GM19455 (cell line): ENCODE data around the gene DVL2.
"Not testable (repeated sequence)": the region's sequence is repeated elsewhere in the genome, so short reads cannot be mapped to it uniquely, and the experiment has no call there.

Experiments
- ATAC-seq: cut with Tn5 transposase; IDR thresholded peaks from one replicate; pipeline ENCODE4 v1.9.1; 2021; ENCODE audit not compliant: unreplicated experiment

Gene DVL2

DNA sequence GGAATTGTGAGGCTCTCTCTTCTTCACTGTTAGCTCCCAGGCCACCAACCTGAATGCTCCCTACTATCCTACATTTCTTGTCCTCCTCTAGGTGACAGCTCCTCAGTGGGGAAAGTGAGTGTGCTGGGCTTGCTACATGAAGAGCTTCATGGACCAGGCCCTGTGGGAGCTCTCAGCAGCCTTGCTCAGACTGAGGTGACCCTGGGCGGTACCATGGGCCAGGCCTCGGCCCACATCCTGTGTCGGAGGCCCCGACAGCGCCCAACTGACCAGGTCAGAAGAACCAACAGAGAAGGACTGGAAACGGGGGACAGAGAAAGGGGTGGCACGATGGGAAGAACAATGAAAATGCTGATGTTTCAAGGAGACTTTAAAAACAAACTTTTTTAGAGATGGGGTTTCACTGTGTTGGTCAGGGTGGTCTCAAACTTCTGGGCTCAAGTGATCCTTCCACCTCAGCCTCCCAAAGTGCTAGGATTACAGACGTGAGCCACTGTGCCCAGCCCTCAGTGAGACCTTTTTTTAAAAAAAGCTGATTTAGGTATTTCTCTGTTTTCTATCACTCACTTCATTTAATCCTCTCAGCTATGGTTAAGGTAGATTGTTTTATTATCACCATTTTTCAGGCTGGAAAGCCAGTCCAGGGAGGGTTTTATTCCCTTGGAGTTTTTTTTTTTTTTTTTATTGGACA, 22.6 kb upstream of the DVL2 start:
- no peak for ATAC-seq

DNA sequence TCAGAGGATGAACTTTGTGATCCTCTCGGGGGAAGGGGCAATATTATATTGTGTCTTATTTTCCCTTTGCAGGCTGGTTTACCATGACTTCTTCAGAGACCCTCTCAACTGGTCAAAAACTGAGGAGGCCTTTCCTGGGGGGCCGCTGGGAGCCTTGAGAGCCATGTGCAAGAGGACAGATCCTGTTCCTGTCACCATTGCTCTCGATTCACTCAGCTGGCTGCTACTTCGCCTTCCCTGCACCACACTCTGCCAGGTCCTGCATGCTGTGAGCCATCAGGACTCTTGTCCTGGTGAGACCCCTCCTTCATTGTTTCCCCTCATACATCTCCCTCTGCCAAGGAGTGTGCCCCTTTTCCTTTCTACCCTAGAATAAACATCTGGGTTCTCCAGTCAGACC, 20.2 kb upstream of the DVL2 start:
- no peak for ATAC-seq

DNA sequence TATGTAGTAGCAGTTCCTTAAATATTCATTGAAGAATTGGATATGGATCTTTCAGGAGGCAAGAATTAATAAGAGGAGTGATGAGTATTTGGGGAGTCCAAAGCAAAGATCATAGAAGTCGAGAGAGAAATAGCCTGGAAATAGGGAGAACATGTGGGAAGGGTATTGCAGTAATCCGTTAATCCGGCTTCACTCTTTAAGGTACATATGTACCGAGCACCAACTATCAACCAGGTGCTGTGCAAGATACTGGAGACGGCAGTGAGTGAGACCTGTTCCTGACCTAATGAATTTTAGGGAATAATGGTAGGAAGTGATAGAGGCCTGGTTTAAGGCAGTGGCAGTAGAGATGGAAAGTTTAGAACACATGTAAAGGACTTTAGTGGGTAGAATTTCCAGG, 18.8 kb upstream of the DVL2 start:
- no peak for ATAC-seq

DNA sequence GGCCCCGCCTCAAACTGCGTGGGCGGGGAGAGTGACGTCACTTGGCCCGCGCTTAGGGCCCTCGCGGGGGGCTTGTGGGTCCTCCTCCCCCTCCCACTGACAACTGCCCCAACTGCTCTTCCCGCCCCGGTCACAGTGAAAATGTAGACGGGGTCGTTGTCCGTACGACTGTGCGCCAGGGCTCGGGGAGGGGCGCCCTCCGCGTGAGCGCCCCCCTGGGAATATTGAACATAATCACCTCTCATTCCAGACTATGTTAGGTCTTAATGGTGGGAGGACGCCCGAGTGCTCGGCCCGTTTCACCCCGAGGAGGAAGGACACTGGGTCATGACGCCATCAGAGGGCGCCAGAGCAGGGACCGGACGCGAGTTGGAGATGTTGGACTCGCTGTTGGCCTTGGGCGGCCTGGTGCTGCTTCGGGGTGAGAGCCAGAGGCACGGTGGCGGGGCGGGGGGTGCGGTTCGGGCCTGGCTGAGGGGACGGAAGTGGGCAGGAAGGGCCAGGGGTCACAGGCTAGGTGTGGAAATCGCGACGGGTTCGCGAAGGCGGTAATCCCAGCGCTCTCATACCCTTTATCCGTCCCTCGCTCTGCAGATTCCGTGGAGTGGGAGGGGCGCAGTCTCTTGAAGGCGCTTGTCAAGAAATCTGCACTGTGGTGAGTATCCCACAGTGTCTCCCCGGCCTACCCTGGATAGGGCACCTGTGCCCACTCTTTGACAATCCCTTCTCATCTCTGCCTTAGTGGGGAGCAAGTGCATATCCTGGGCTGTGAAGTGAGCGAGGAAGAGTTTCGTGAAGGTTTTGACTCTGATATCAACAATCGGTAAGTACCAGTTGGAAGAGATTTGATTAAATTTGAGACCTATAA, 18.1 kb upstream of the DVL2 start, which contains the start of gene ELP5:
TSS of gene ELP5 (plus strand) at position 40 of the 868 bp plus-strand sequence. CDS start at position 376, 336 bp downstream.
- peak; percentile 40 for ATAC-seq

DNA sequence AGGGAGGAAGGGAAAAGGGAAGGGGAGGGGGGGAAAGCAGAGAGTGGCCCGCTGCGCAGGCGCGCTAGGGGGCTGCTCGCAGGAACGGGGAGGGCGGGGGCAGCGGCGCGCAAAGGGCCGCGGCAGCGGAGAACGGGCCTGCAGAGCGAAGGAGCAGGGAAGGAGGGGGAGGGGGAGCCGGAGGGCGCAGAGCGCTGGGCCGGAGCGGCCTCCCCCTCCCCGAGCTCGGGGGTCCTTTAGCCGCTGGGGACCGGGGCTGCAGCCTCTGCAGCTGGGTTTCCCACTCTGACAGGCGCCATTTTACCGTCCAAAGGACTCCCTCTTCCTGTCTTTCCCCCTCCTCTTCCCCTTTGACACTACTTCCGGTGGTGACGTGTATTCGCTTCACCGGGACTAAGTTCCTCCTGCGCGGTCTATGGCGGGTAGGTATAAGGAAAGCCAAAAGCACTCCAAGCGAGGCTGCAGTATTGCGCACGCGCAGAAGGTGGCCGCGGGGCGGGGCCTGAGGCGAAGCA, 17.4 kb upstream of the DVL2 start, which contains the start of gene CTDNEP1:
TSS of gene CTDNEP1 (minus strand) at position 74 of the 515 bp plus-strand sequence. CDS start 438 bp downstream, outside the sequence.
- ATAC-seq, result peak; percentile 86

DNA sequence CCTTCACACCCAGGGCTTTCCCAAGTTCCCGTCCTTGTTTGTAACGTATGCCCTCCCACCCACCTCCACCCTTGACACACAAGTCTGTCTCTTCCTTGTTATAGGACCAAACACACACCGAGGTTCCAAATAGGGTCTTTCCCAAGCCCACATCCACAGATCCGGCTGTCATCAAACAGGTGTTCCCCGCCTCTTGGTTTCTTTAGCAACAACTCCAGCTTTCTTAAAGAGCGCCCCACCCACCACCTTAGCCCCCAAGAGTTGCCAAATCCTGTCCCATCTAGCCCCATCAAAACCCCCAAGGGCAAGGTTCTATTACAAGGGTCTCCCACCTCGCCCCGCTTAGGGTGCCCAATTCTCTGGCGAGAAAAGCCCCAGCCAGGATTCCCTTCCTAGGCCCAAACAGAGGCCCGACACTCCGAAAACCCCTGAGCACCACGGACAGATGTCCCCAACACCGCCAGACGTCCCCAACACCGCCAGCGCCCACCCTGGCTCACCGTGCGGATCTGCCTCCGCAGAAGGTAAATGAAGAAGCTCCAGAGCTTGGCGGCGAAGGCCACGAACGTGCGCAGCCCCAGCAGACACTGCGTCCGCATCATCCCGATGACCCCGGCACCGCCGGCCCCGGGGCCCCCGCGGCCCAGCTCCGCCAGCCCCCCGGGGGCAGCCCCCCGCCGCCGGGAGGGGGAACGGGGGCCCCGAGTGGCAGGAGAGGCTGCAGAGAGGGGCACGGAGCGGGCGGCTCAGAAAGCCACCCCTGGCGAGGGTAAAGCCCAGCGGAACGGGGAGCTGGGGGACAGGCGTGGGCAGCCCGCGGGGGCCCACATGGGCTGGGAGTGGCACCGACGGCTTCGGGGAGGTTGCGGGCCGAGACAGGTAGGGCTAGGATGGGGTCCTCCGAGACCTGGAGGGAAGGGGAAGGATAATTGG, 16.6 kb upstream of the DVL2 start:
- ATAC-seq, result no peak

DNA sequence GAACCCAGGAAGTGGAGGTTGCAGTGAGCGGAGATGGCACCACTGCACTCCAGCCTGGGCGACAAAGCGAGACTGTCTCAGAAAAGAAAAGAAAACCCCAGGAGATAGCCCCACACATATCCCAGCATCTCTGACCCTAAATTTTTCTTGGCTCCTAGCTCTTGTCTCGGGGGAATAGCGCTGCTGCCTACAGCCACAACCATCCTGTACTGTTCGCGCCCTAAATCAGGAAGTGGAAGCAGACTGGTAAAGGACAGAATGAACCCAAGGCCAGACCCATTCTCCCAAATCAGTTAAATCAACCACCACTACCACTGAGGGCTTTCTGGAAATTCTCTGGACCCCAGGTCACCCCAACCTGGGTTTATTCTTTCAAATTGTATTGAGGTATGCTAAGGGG, 15.5 kb upstream of the DVL2 start:
- no peak for ATAC-seq

DNA sequence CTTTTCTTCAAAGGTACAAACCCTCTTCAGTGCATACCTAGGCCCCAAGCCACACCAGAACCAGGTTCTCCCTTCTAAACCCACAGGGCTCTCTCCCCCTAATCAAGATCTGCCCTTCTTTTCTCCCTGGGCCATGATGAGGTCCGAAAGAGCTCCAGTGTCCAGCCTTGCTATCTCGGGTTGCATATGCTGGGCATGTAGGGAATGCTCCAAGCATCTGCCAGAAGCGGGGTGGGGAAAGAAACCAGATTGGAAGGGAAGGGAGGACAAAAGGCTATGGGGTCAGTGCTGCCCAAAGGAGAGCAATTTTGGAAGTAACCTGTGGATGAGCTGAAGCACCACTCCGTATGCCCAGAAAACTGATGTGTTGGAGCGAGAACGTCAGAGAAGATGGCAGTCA, 14.9 kb upstream of the DVL2 start:
- ATAC-seq, result no peak

DNA sequence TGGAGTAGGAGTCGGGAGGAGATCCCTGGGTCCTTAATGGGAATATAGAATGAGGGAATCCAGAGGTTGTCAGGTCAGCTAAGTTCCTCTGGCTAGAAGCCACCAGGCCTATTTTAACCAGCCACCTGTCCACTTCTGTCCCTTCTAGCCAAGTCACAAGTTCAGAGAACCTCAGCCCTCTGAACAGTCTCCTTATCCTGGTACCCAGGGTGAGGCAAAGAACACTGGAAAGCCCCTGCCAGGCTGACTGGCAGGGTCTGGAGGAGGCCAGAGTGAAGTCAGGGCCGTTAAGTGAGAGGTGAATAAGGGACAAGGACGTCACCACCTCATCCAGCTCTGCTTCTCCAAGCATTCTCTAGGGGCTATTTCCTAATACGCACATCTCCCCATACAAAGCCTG, 14.5 kb upstream of the DVL2 start:
- no peak for ATAC-seq

DNA sequence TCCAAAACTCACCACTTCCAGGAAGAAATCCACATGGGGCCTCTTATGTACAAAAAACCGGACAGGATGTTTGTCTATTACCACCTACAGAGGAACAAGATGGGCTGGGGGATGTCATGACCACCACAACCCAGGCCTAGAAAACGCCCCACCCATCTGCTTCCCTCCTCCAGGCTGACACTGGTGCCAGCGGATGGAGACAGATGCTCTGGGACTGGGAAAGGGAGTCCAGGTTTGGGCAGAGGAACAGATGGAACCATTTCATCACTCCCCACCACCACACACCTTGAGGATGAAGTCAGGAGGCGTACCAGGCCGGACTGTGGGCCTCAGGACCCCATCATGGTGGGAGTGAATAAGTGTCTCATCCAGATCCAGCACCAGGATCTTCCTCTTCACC, 12.5 kb upstream of the DVL2 start:
- ATAC-seq, result no peak

DNA sequence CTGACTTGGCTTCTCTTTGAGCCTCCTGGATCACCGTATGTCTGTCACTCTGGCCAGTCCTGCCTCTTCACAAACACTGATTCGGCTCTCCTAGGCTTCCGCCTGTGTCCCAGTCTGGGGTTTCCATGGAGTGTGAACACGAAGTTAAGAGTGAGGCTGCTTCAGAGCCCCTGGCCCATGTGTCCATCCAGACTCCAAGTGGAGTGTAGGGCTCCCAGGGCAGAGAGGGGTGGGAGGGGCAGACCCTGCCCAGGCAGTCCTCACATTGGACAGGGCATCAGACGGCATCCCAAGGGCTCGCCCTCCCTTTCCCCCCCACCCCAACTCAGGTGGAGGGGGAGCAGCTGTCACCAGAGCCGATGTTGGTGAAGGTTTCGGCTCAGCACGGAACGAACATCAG, 9.5 kb upstream of the DVL2 start:
- ATAC-seq, result not testable (repeated sequence)

DNA sequence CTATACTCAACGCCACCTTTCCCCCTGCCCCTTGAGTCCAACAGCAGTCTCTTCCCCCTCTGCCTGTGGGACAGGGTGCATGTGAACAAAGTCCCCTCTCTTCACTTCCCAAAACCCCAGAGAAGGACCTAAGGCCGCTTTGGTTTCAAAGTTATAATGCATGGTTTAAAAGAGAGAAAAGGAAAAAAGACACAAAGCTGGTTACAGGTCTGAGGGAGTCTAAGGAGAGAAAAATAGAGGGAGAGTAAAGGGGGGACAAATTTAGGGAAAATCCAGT, 9.1 kb upstream of the DVL2 start:
- ATAC-seq, result no peak

DNA sequence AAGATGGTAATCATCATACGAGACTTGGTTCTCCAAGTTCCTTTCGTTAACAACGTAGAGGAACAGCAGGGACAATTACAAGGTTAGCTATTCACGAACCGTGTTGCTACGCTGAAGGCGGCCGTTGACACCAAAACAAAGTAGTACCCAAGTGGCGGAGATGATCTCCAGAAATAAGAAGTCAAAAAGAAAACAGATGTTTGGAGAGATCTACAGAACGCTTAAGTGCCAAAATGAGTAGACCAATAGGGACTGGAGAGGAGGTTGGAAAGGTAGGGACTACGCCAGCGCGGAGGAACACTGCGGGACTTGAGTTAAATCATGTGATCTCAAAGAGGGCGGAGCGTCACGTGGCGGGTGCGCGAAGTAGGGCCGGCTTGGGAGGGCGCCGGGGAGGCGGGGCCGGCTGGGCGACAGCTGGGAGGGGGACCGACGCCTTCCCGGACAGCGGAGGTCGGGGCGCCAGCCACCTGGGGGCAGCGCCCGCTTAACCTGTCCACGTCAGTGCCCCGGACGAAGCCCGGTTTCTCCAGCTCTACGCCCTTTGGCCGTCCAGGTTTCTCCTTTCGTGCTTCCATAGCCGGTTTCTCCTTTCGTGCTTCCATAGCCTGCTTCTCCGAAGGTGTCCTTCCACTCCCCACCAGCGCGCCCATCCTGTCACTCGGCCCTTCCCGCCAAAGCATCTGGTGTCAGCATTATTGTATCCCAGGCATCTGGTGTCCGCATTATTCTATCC, 8.6 kb upstream of the DVL2 start:
- ATAC-seq, result peak; percentile 41

DNA sequence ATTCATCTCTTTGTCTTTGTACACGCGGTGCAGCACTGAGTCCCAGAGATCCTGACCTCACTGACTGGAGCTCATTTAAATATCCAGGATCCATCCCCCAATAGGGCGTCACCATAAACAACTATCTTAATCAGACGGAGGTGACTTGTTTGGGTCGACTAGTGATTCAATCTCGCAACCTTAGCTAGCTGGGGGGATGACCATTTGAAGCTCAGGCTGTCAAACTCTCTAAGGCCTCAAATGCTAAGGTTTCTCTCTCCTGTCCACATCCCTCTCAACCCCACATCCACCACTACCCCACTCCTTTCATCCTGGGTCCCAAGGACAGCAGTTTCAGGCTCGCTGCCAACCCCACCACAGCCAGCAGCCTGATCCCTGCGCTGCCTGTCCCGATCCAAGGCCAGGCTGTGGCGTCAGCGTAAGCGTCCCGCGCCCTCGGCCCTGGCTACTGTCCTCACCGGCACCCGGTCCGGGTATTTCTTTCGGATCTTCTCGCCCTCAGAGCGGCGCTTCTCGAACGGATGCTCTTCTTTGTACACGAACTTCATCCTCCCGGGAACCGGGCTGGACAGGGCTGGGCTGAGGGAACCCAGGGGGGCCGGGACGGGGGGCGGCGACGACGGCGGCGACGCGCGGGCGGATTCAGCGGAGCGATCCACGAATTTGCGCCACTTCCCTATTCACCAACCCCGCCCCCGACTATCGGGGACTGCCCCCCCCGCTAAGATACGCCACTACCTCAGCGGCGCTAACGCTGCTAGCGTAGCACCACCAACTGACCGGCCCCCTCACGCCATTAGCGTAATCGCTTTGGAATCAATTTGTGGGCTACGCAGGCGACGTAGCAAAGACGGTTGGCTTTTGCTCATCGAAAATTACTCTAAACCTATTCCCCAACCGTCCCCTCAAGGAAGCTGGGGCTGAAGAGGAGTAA, 7.7 kb upstream of the DVL2 start, which contains the start of gene GABARAP:
TSS of gene GABARAP (minus strand) at position 667 of the 934 bp plus-strand sequence. CDS start at position 548, 119 bp downstream.
- ATAC-seq, result peak; percentile 28

DNA sequence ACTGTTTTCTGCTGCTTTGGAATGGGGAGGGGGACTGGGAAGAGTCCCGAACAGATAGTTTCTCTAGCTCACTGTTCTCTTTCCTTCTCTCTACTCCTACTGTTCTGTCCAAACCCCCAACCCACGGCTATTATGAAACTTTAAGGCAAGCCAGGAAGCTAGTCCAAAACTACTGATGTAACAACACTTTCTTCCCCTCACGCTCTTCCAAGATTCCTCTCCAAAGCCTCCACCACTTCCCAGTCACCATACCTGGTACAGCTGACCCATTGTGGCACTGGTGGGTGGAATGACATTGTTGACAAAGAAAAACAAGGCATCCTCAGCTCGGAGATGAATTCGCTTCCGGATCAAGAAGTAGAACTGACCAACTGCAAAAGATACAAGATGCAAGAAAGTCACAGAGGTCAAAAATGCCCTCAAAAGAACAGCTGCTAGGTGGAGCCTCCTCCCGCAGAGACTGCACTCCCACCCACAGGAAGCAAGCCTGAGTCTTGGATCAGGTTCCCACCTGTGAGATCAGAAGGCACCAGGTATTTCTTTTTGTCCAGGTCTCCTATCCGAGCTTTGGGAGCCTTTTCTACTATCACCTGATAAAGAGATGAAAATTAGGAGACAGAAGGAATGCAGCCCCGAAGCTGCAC, 6.9 kb upstream of the DVL2 start:
- no peak for ATAC-seq

DNA sequence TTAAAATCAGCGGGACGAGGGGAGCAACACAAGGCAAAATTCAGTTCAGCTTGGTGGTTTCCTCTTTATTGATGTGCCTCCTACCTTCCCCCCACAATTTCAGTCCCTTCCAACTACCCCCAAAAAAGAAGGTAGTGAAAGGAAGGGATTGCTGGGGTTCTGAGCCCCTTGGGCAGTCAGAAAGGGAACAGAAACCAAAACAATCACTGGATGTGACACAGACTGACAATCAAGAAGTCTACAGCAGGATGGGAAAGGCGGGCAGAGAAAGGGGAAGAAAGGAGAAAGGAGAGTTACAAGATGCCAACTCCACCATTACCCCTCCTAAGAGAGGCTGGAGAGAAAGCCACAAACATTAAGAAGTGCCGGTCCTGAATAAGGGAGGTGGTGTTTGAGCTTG, 6.1 kb upstream of the DVL2 start:
- no peak for ATAC-seq

DNA sequence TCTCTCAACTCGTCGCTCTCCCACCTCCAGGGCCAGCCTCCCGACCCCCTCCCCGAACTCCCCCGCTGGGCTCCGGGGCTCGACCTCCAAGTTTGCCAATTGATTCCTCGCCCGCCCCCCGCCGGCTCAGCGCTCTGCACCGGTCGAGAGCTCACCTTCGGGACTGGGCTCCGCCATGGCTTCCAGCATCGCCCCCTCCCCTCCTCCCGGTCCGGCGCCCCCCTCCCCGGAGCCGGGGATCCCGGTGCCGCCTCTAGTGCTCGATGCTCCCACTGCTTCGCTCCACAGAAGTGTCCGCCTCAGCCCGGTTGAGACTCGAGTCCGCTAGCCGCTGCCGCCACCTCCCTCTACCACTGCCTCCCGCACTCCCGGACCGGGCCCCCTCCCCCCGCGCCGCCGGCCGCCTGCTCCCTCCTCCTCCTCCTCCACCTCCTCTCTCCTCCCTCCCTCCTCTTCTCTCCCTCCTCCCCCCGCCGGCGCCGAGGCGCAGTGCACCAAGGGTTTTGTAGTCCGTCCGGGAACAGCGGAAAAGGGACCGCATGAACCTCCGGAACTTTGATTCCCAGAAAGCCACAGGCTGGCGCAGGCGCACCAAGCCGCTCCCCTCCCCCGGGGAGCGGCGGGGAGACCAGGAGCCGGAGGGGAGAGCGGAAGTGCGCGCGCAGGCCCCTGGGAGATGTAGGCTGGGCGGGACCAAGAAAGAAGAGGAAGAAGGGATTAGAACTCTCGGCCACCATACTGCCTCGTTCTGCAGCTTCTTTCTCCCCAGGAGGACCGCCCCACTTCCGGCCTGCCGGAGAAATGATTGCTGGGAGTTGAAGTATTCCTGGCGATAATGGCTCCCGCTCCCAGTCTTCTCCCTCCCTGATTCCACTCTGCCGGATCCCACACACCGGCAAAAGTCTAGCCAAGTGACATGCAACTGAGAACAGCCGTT, 5.0 kb upstream of the DVL2 start, which contains the start of gene PHF23:
TSS of gene PHF23 (minus strand) at position 367 of the 937 bp plus-strand sequence. CDS start at position 189, 178 bp downstream.
- peak; percentile 42 for ATAC-seq
